ENCODE measurements around the gene GASK1B.

DNA sequence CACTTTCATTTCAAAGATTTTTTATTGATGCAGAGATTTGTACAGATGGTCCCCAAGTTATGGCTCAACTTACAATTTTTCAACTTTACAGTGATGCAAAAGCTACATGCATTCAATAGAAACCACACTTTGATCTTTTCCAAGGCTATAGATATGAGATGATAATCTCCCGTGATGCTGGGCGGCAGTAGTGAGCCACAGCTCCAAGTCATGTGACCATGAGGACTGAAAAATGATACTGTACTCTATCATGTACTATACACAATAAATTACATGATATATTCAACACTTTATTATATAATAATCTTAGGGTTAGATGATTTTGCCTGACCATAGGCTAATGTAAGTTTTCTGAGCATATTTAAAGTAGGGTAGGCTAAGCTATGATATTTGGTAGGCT is 14.0 kb upstream of the GASK1B start:
- TF ChIP-seq, protein P1, sequence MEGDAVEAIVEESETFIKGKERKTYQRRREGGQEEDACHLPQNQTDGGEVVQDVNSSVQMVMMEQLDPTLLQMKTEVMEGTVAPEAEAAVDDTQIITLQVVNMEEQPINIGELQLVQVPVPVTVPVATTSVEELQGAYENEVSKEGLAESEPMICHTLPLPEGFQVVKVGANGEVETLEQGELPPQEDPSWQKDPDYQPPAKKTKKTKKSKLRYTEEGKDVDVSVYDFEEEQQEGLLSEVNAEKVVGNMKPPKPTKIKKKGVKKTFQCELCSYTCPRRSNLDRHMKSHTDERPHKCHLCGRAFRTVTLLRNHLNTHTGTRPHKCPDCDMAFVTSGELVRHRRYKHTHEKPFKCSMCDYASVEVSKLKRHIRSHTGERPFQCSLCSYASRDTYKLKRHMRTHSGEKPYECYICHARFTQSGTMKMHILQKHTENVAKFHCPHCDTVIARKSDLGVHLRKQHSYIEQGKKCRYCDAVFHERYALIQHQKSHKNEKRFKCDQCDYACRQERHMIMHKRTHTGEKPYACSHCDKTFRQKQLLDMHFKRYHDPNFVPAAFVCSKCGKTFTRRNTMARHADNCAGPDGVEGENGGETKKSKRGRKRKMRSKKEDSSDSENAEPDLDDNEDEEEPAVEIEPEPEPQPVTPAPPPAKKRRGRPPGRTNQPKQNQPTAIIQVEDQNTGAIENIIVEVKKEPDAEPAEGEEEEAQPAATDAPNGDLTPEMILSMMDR (conservative IDR thresholded peaks at IDR 0.05): peak; percentile 6; the same call in 1 of the 2 replicates
- no peak for TF ChIP-seq ZFX (IDR thresholded peaks at IDR 0.05)

All from C4-2B (cell line).